DMS79 (cell line): Measurements from ENCODE around the gene B4GALT6.

Source experiments
- DNase-seq: peaks from one replicate; lab custom pipeline; 2025; lab: John Stamatoyannopoulos, UW

The B4GALT6 gene

GRCh38 chr18:31659576-31660177 is 24.7 kb downstream of the B4GALT6 start:
- no peak for DNase-seq

DNA sequence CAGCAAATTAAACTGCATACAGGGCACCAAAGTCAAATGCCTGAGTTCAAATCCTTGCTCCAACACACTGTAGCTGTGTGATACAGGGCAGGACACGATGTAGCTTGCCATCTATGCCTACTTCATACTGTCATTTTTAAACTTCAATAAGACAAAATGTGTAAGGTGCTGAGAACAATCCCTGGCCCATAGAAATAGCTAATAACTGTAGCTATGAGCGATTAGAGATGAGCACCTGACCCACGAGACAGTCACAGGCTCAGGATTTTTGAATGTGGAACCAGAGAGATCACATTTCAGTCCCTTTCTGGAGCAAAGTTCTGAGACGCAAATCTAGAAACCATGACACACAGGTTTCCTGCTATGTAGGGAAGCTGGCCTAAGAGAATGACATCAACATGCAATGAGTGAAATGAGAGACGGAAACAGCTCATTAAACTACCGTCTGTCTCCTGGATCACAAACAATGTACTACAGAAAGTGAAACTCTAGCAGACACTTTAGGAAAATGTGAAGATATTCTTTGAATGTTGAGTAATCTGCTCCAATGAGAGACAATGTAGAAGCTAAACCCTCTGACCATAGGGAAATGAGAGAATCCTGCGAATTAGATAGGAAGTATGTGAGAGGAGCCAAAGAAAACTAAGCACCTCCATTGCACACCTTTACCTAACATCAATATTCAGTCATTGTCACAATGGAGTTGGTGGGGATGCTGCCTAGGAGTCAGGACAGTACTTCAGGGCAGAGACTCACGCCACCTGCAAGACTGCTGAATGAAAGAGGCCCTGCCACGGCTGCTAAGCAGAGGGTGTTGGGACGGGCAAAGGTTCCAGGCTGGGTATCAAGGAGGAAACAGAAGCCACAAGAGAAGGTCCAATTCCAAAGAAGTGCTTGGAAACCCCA is 25.5 kb downstream of the B4GALT6 start:
- DNase-seq, result no peak

- DNase-seq, result no peak
Measured at GRCh38 chr18:31657823-31658669, 26.3 kb downstream of the B4GALT6 start.

GRCh38 chr18:31656754-31657153 is 27.6 kb downstream of the B4GALT6 start:
- DNase-seq, result no peak

DNA sequence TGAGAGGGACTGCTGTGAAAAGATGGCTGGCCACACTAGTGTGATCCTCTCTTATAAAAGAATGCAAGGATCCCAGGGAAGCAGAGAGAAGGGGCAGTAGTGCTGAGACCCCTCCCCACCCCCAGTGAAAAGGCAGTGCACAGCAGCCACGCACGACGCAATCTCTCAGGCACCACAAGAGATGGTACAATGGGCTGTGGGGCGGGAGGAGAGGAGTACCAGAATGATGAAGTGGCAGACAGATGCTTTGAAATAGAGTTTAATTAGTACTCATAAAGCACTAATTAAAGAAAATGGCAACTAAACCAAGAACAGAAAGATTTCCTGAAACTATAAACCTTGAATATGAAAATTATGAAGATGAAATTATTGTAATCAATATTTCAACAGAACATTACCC is 29.0 kb downstream of the B4GALT6 start:
- DNase-seq, result no peak

- no peak for DNase-seq
Measured at GRCh38 chr18:31652877-31653276, 31.5 kb downstream of the B4GALT6 start.

DNA sequence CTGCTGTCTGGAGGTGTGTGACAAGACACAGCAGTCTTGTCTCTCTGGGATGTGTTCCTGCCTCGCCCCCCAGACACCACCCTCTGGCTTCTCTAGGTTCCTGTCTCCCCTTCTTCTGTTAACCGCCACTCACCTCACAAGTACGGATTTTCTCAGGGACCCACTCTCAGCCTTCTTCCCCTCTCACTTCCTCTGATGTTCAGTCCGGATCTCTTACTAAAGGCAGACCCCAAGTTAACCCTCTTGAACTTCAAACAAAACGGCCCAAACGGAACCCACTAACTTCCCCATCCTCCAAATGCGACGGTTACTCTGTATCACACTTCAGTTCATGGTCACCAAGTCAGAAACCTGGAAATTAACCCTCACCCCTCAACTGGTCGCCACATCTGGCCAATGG is 32.0 kb downstream of the B4GALT6 start:
- DNase-seq, result no peak

- no peak for DNase-seq
Measured at GRCh38 chr18:31651369-31651768, 33.0 kb downstream of the B4GALT6 start.

- no peak for DNase-seq
Measured at GRCh38 chr18:31649978-31650719, 34.2 kb downstream of the B4GALT6 start.

- DNase-seq, result no peak
Measured at GRCh38 chr18:31649449-31649848, 34.9 kb downstream of the B4GALT6 start.

DNA sequence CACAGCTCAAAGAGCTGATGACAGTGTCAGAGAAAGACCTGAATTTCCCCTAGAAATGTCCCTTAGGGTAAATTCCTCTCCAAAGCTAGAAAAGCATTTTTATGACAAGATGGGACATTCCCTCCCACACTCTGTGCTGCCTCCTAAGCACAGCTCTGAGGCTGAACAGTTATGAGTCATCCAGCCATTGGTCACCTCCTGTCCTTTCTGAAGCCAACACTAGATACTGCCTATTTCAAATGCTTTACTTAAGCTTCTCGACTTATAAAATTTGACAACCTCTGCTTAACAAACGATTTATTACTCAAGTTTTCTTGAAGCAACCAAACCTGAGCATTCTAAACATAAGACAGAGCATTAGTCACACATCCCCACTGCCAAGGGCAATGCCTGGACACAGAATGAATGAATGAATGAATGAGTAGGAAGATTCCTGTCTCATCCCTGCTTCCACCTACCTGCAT is 35.4 kb downstream of the B4GALT6 start:
- DNase-seq, result no peak

GRCh38 chr18:31648458-31648857 is 35.9 kb downstream of the B4GALT6 start:
- DNase-seq, result no peak

DNA sequence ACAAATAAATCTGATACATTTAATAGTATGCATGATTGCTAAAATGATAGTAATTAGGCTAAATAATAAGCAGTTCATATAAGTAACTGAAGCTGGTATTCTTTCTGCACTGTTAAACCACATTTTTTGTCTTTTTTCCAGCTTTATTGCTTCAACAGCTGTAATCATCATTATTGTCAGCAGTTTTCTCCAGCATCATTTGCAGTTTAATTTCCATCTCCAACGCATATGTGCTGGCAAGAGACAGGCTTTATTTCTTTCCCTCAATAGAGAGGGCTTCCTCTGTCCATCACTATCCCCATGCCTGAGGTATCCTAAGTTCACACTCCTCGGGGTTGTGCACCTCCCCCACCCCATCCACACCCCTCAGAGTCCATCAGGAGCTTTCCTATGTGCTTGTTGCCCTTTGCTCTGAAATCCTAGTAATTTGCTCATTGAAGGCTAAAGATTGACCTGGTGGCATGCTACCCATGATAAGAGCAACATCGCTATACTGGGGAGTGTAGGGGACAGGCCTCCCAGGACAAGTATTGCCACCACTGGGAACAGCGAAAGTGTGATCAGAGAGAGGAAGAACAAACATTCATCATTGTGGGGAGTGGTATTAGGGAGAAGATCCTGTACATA is 37.1 kb downstream of the B4GALT6 start:
- DNase-seq, result no peak

- no peak for DNase-seq
Measured at GRCh38 chr18:31646332-31647126, 37.9 kb downstream of the B4GALT6 start.

GRCh38 chr18:31645411-31645810 is 39.0 kb downstream of the B4GALT6 start:
- no peak for DNase-seq

GRCh38 chr18:31643003-31643402 is 41.4 kb downstream of the B4GALT6 start:
- no peak for DNase-seq

- DNase-seq, result no peak
Measured at GRCh38 chr18:31637445-31637844, 46.9 kb downstream of the B4GALT6 start.

DNA sequence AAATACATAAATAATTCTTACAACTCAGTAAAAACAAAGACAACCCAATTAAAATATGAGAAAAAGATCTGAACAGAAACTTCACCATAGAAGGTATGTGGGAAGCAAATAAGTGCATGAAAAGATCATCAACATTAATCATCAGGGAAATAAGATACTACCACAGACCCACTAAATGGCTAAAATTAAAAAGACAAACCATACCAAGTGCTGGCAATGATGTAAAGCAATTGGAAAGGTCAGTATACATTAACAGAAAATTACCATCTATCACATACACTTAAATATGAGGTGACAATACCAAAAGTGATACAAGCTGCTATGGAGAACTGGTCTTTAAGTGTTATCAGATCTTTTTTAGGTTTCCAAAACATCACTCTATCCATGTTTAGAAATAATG is 48.0 kb downstream of the B4GALT6 start:
- no peak for DNase-seq

DNA sequence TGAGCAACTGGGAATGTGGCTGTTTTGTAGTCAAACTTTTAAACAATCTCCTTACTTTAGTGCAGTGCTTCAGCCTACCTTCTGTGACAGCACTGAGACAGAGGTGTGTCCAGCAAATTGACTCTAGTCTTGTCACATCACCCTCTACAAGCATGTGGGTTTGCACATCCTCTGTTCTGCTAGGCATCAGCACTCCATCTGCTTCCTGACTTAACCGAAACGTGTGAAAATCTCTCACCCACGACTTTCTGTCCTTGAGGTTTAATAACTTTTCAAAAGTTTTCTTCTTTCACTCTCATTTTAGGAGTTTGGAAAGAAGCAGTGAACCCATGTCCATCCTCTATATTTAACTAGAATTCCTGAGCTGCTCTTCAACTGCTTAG is 50.1 kb downstream of the B4GALT6 start:
- DNase-seq, result no peak
